NCI-H2107 (cell line): ENCODE results near the gene IGSF5.
"Not testable (repeated sequence)": the region's sequence is repeated elsewhere in the genome, so short reads cannot be mapped to it uniquely, and the experiment has no call there.

Experiments used
- DNase-seq: peaks from one replicate; lab custom pipeline; 2025; lab: John Stamatoyannopoulos, UW

Gene IGSF5

GRCh38 chr21:39738566-39738965 is 6.4 kb upstream of the IGSF5 start:
- DNase-seq, result no peak

GRCh38 chr21:39739531-39739930 is 5.5 kb upstream of the IGSF5 start:
- DNase-seq, result not testable (repeated sequence)

GRCh38 chr21:39742561-39742960 is 2.4 kb upstream of the IGSF5 start:
- not testable (repeated sequence) for DNase-seq

- not testable (repeated sequence) for DNase-seq
Observed at GRCh38 chr21:39745332-39745731, 349 bp downstream of the IGSF5 start.

- DNase-seq, result no peak
Observed at GRCh38 chr21:39750670-39751069, 5.7 kb downstream of the IGSF5 start.

- DNase-seq, result no peak
Observed at GRCh38 chr21:39754811-39755210, 9.8 kb downstream of the IGSF5 start.

- DNase-seq, result no peak
Observed at GRCh38 chr21:39756285-39756684, 11.3 kb downstream of the IGSF5 start.

GRCh38 chr21:39763272-39763970 is 18.4 kb downstream of the IGSF5 start:
- DNase-seq, result no peak

- no peak for DNase-seq
Observed at GRCh38 chr21:39774227-39774626, 29.2 kb downstream of the IGSF5 start.

GRCh38 chr21:39775816-39776215 is 30.8 kb downstream of the IGSF5 start:
- no peak for DNase-seq

- no peak for DNase-seq
Observed at GRCh38 chr21:39776589-39776988, 31.6 kb downstream of the IGSF5 start.

GRCh38 chr21:39781331-39781730 is 36.3 kb downstream of the IGSF5 start:
- no peak for DNase-seq

- DNase-seq, result peak; percentile 85
Observed at GRCh38 chr21:39788383-39788782, 43.4 kb downstream of the IGSF5 start.

- no peak for DNase-seq
Observed at GRCh38 chr21:39796466-39796865, 51.5 kb downstream of the IGSF5 start.

GRCh38 chr21:39799178-39799577 is 54.2 kb downstream of the IGSF5 start:
- no peak for DNase-seq

GRCh38 chr21:39800311-39800710 is 55.3 kb downstream of the IGSF5 start:
- no peak for DNase-seq

GRCh38 chr21:39802217-39802616 is 57.2 kb downstream of the IGSF5 start:
- no peak for DNase-seq

GRCh38 chr21:39803393-39803792 is 58.4 kb downstream of the IGSF5 start:
- no peak for DNase-seq

GRCh38 chr21:39804240-39804639 is 59.3 kb downstream of the IGSF5 start:
- no peak for DNase-seq

GRCh38 chr21:39805983-39806382 is 61.0 kb downstream of the IGSF5 start:
- no peak for DNase-seq

- DNase-seq, result no peak
Observed at GRCh38 chr21:39807738-39808137, 62.8 kb downstream of the IGSF5 start.

- DNase-seq, result no peak
Observed at GRCh38 chr21:39809936-39810335, 65.0 kb downstream of the IGSF5 start.

- DNase-seq, result no peak
Observed at GRCh38 chr21:39812983-39813382, 68.0 kb downstream of the IGSF5 start.

GRCh38 chr21:39818557-39818956 is 73.6 kb downstream of the IGSF5 start:
- DNase-seq, result no peak
